ENCODE data around the gene TTC39A.
"Not testable (repeated sequence)": the region's sequence is repeated elsewhere in the genome, so short reads cannot be mapped to it uniquely, and the experiment has no call there.

TTC39A gene

DNA sequence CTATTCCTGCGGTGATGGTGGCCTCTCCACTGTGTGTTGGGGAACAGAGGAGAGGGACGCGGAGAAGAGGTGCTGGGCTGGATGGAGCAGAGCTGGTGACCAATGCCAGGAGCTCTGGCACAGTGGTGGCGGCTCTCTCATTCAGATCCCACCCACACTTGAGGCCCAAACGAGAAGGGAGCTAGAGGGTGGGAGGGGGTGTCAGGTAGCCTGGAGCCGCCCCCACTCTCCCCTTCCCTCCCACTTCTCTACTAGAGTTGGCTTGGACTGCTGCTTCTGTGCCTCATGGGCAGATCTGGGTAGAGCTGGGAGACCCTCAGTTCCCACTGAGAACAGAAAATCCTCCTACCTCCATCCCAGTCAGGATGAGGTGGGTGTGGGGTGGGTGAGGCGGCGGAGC lies 3.5 kb downstream of the TTC39A start:
- no peak for DNase-seq (ENCODE audit: extremely low read depth, low read depth)

GRCh38 chr1:51325878-51326755 lies 4.2 kb downstream of the TTC39A start:
- TF ChIP-seq, protein P1, sequence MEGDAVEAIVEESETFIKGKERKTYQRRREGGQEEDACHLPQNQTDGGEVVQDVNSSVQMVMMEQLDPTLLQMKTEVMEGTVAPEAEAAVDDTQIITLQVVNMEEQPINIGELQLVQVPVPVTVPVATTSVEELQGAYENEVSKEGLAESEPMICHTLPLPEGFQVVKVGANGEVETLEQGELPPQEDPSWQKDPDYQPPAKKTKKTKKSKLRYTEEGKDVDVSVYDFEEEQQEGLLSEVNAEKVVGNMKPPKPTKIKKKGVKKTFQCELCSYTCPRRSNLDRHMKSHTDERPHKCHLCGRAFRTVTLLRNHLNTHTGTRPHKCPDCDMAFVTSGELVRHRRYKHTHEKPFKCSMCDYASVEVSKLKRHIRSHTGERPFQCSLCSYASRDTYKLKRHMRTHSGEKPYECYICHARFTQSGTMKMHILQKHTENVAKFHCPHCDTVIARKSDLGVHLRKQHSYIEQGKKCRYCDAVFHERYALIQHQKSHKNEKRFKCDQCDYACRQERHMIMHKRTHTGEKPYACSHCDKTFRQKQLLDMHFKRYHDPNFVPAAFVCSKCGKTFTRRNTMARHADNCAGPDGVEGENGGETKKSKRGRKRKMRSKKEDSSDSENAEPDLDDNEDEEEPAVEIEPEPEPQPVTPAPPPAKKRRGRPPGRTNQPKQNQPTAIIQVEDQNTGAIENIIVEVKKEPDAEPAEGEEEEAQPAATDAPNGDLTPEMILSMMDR (IDR thresholded peaks at IDR 0.05; ENCODE audit: low read depth, low read length) = no peak
- no peak for DNase-seq (ENCODE audit: extremely low read depth, low read depth)

More for the DNA sequence above, 3.5 kb downstream of the TTC39A start:
- TF ChIP-seq, protein P1 (IDR thresholded peaks at IDR 0.05; ENCODE audit: low read depth, low read length) = no peak

GRCh38 chr1:51325391-51325790 lies 5.0 kb downstream of the TTC39A start:
- TF ChIP-seq, protein P1 (IDR thresholded peaks at IDR 0.05; ENCODE audit: low read depth, low read length) = no peak
- no peak for DNase-seq (ENCODE audit: extremely low read depth, low read depth)

DNA sequence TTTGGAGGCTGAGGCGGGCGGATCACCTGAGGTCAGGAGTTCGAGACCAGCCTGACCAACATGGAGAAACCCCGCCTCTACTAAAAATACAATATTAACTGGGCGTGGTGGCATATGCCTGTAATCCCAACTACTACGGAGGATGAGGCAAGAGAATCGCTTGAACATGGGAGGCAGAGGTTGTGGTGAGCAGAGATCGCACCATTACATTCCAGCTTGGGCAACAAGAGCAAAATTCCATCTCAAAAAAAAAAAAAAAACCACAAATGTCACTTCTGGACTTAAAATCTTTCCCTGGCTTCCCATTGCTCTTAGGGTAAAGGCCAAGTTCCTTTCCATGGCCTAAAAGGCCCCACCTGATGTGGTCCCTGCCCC lies 5.4 kb downstream of the TTC39A start:
- DNase-seq (ENCODE audit: extremely low read depth, low read depth) = not testable (repeated sequence)

GRCh38 chr1:51324251-51325010 lies 5.9 kb downstream of the TTC39A start:
- DNase-seq (ENCODE audit: extremely low read depth, low read depth) = no peak
- TF ChIP-seq, protein P1 (IDR thresholded peaks at IDR 0.05; ENCODE audit: low read depth, low read length) = no peak

DNA sequence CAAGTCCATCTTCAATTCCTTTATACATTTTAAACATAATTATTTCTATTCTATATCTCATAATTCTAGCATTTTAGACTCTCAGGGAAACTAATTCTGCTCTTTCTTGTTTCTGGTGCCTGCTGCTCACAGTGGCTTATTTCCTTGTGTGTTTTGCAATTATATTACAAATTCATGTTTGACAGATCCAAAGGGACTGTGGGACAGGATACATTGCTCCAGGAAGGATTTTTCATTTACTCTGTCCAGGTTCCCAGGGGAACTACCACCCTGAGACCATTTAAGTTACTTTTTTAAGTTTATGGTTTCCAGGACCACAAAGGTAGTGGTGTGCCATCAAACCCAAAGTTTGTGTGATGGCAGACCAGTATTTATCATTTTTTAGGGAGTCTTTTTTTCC lies 6.6 kb downstream of the TTC39A start:
- TF ChIP-seq, protein P1 (IDR thresholded peaks at IDR 0.05; ENCODE audit: low read depth, low read length) = no peak

GRCh38 chr1:51322417-51323101 lies 7.8 kb downstream of the TTC39A start:
- no peak for DNase-seq (ENCODE audit: extremely low read depth, low read depth)
- TF ChIP-seq, protein P1 (IDR thresholded peaks at IDR 0.05; ENCODE audit: low read depth, low read length) = no peak

More for the DNA sequence above, 6.6 kb downstream of the TTC39A start:
- no peak for DNase-seq (ENCODE audit: extremely low read depth, low read depth)

Measured in AG09319 (cell line).